ENCODE data around the gene MDN1. TPM values are rescaled to one million over a fixed set of nuclear protein-coding genes. Genes with fewer than 3 reads are reported as not detected.

The MDN1 gene
- total and polyA plus RNA-seq, 8 donors = 15.6 to 27.5 (median 18.1) TPM

GRCh38 chr6:89675949-89676748 is 143.4 kb downstream of the MDN1 start:
- WGBS, 2 donors = 62 to 65% methylated on average over 7 of the region's 7 CpGs
- H3K9me3 ChIP-seq = no peaks in the 10 kb centered on the region
- H3K27me3 ChIP-seq = no peaks in the 10 kb centered on the region
- no peak for ATAC-seq
- H3K4me3 ChIP-seq = no peak overlapping the region
- no peak for FAIRE-seq
- peaks cover 11 to 84% (median 26%) of the 10 kb centered on the region in 3 donors for H3K36me3 ChIP-seq
- no peak for TF ChIP-seq CTCF (IDR thresholded peaks at IDR 0.05)
- intact Hi-C loops (cut with DNase I) = no loop called here
- H3K4me1 ChIP-seq = no peaks in the 10 kb centered on the region
- no peak for DNase-seq
- no peak overlapping the region for H3K27ac ChIP-seq

- peaks cover 15 to 65% (median 18%) of the 10 kb centered on the region in 3 donors for H3K36me3 ChIP-seq
- no peaks in the 10 kb centered on the region for H3K9me3 ChIP-seq
- H3K4me3 ChIP-seq = no peak overlapping the region
- no peak for FAIRE-seq
- H3K27me3 ChIP-seq = no peaks in the 10 kb centered on the region
- no peaks in the 10 kb centered on the region for H3K4me1 ChIP-seq
- ATAC-seq = no peak
- DNase-seq = no peak
- intact Hi-C loops (cut with DNase I) = no loop called here
- WGBS, 2 donors = 94 to 97% methylated on average over 7 of the region's 7 CpGs
- no peak overlapping the region for H3K27ac ChIP-seq
- TF ChIP-seq CTCF (IDR thresholded peaks at IDR 0.05) = no peak
These were observed 148.5 kb downstream of the MDN1 start for GRCh38 chr6:89670935-89671565.

GRCh38 chr6:89669002-89669401 is 150.6 kb downstream of the MDN1 start:
- intact Hi-C loops (cut with DNase I) = no loop called here
- ATAC-seq (no peak), FAIRE-seq (no peak), DNase-seq (no peak)
- no peak overlapping the region for H3K27ac ChIP-seq
- no peaks in the 10 kb centered on the region for H3K9me3 ChIP-seq
- H3K36me3 ChIP-seq = peaks cover 4 to 45% (median 23%) of the 10 kb centered on the region in 3 donors
- 68 to 69% methylated on average over 6 of the region's 6 CpGs for WGBS, 2 donors
- no peaks in the 10 kb centered on the region for H3K27me3 ChIP-seq
- no peaks in the 10 kb centered on the region for H3K4me1 ChIP-seq
- no peak for TF ChIP-seq CTCF (IDR thresholded peaks at IDR 0.05)
- H3K4me3 ChIP-seq = no peak overlapping the region

- H3K27me3 ChIP-seq = no peaks in the 10 kb centered on the region
These were observed 151.6 kb downstream of the MDN1 start for GRCh38 chr6:89667872-89668556.

More at GRCh38 chr6:89667872-89668556, 151.6 kb downstream of the MDN1 start:
- ATAC-seq (no peak), DNase-seq (no peak), FAIRE-seq (no peak)
- no peak for TF ChIP-seq CTCF (IDR thresholded peaks at IDR 0.05)
- Histone ChIP-seq H3K9me3 (no peaks in the 10 kb centered on the region), H3K27ac (no peak overlapping the region), H3K4me1 (no peaks in the 10 kb centered on the region), H3K36me3 (peaks cover 4 to 46% (median 23%) of the 10 kb centered on the region in 3 donors), H3K4me3 (no peak overlapping the region)
- WGBS, 2 donors = 88 to 92% methylated on average over 5 of the region's 5 CpGs
- intact Hi-C loops (cut with DNase I) = no loop called here
